ENCODE data around the gene NUDT9.

GRCh38 chr4:87499403-87500091 is 77.2 kb downstream of the NUDT9 start:
- no peak for TF ChIP-seq CTCF (IDR thresholded peaks at IDR 0.05; ENCODE audit: low read depth, low read length, poor library complexity, severe bottlenecking)
- no peak for TF ChIP-seq EZH2phosphoT487 (IDR thresholded peaks at IDR 0.05; ENCODE audit: borderline replicate concordance, low read length)
